Smooth muscle cell (in vitro differentiated cells): ENCODE data around the gene SSH2. TPM values are rescaled to one million over a fixed set of nuclear protein-coding genes. Genes with fewer than 3 reads are reported as not detected.

Source experiments
- DNase-seq: peaks from one replicate; lab custom pipeline; 2025; ENCODE audit not compliant: unreplicated experiment; lab: John Stamatoyannopoulos, UW
- H2AFZ ChIP-seq: fragments of 200-600 bp; sonication (generic); 2 replicates; pipeline ENCODE4 v1.6.0; 2016; ENCODE audit warnings: antibody characterized with exemption, low read depth, mild to moderate bottlenecking
- H3F3A ChIP-seq: fragments of 200-600 bp; sonication (generic); 2 replicates; pipeline ENCODE4 v1.6.0; 2017; ENCODE audit warnings: antibody characterized with exemption, low read depth
- H3K27ac ChIP-seq: fragments of 200-600 bp; sonication (generic); 2 replicates; pipeline ENCODE4 v1.5.1; 2016; ENCODE audit warnings: low read depth, mild to moderate bottlenecking
- H3K27me3 ChIP-seq: fragments of 200-600 bp; sonication (generic); 2 replicates; pipeline ENCODE4 v1.6.1; 2016; ENCODE audit warnings: low read depth, mild to moderate bottlenecking
- H3K36me3 ChIP-seq: fragments of 200-600 bp; sonication (generic); 2 replicates; pipeline ENCODE4 v1.5.1; 2016; ENCODE audit warnings: low read depth
- H3K4me1 ChIP-seq: fragments of 200-600 bp; sonication (generic); 2 replicates; pipeline ENCODE4 v1.5.1; 2016; ENCODE audit warnings: low read depth
- H3K4me2 ChIP-seq: fragments of 200-600 bp; sonication (generic); 2 replicates; pipeline ENCODE4 v1.6.0; 2016; ENCODE audit warnings: mild to moderate bottlenecking
- H3K4me3 ChIP-seq: fragments of 200-600 bp; sonication (generic); 2 replicates; pipeline ENCODE4 v1.5.1; 2016; ENCODE audit warnings: mild to moderate bottlenecking
- H3K79me2 ChIP-seq: fragments of 200-600 bp; sonication (generic); 2 replicates; pipeline ENCODE4 v1.6.0; 2016; ENCODE audit warnings: low read depth, mild to moderate bottlenecking
- H3K9ac ChIP-seq: fragments of 200-600 bp; sonication (generic); 2 replicates; pipeline ENCODE4 v1.6.0; 2016; ENCODE audit warnings: low read depth
- H3K9me3 ChIP-seq: fragments of 200-600 bp; sonication (generic); replicated peaks from 2 replicates; pipeline ENCODE4 v1.5.1; 2016; ENCODE audit warnings: low read depth
- H4K20me1 ChIP-seq: fragments of 200-600 bp; sonication (generic); 2 replicates; pipeline ENCODE4 v1.6.0; 2016; ENCODE audit warnings: low read depth
- CTCF ChIP-seq: fragments of 200-600 bp; sonication (generic); IDR thresholded peaks from 2 replicates; pipeline ENCODE4 v1.5.1; 2017; ENCODE audit warnings: borderline replicate concordance, mild to moderate bottlenecking, antibody characterized with exemption; ENCODE audit not compliant: insufficient read depth, poor library complexity, severe bottlenecking
- WGBS: methylation state at CpG from one replicate; pipeline ENCODE4 v1.1.7; 2016; ENCODE audit warnings: low lambda C conversion rate; 5-methylcytosine and 5-hydroxymethylcytosine counted together
- polyA plus RNA-seq: library from polyadenylated mRNA; unstranded; fragments of >200 nt; fragmentation: Nextera tagmentation; extraction: Ambion mirVana; gene quantifications from 2 replicates; pipeline ENCODE4 v1.2.1, GENCODE V29; 2016
- total RNA-seq: library from RNA; depleted of rRNA; stranded (reverse); fragments of >200 nt; gene quantifications from 2 replicates; pipeline ENCODE4 v1.2.3, GENCODE V29; 2014

SSH2 gene
- total and polyA plus RNA-seq, 2 experiments from 2014 or later: 9.7 to 10.4 TPM

GRCh38 chr17:29694918-29695563 is 235.0 kb downstream of the SSH2 start:
- 84% methylated on average over 5 of the region's 5 CpGs for WGBS

GRCh38 chr17:29693751-29694150 is 236.3 kb downstream of the SSH2 start:
- no peak overlapping the region for H3K27ac ChIP-seq
- H3K9ac ChIP-seq: no peak overlapping the region
- H3K27me3 ChIP-seq: no peaks in the 10 kb centered on the region
- no peak overlapping the region for H3K4me2 ChIP-seq
- no peak overlapping the region for H2AFZ ChIP-seq
- no peaks in the 10 kb centered on the region for H3K79me2 ChIP-seq
- no peaks in the 10 kb centered on the region for H4K20me1 ChIP-seq
- no peak for TF ChIP-seq CTCF
- H3F3A ChIP-seq: no peaks in the 10 kb centered on the region
- H3K36me3 ChIP-seq: no peaks in the 10 kb centered on the region
- no peaks in the 10 kb centered on the region for H3K9me3 ChIP-seq
- H3K4me1 ChIP-seq: no peaks in the 10 kb centered on the region
- 85% methylated on average over 3 of the region's 3 CpGs for WGBS
- H3K4me3 ChIP-seq: no peak overlapping the region
- no peak for DNase-seq

More at GRCh38 chr17:29694918-29695563, 235.0 kb downstream of the SSH2 start:
- Histone ChIP-seq H3K4me2 (no peak overlapping the region), H4K20me1 (no peaks in the 10 kb centered on the region), H3K4me1 (no peaks in the 10 kb centered on the region), H3K9ac (no peak overlapping the region), H3K79me2 (no peaks in the 10 kb centered on the region), H3K27ac (no peak overlapping the region), H3K9me3 (no peaks in the 10 kb centered on the region), H2AFZ (no peak overlapping the region), H3F3A (no peaks in the 10 kb centered on the region), H3K27me3 (no peaks in the 10 kb centered on the region), H3K4me3 (no peak overlapping the region), H3K36me3 (no peaks in the 10 kb centered on the region)
- TF ChIP-seq CTCF: no peak
- no peak for DNase-seq

- no peak for TF ChIP-seq CTCF
- no peak for DNase-seq
- no peaks in the 10 kb centered on the region for H3K36me3 ChIP-seq
- H3F3A ChIP-seq: peaks cover 7% of the 10 kb centered on the region
- H3K27me3 ChIP-seq: no peaks in the 10 kb centered on the region
- H3K4me1 ChIP-seq: peaks cover 15% of the 10 kb centered on the region
- no peaks in the 10 kb centered on the region for H3K9me3 ChIP-seq
- no peak overlapping the region for H3K9ac ChIP-seq
- no peaks in the 10 kb centered on the region for H4K20me1 ChIP-seq
- no peaks in the 10 kb centered on the region for H3K79me2 ChIP-seq
- H3K4me2 ChIP-seq: no peak overlapping the region
- WGBS: 98% methylated on average over 2 of the region's 2 CpGs
- no peak overlapping the region for H3K4me3 ChIP-seq
- H3K27ac ChIP-seq: no peak overlapping the region
- no peak overlapping the region for H2AFZ ChIP-seq
Measured at GRCh38 chr17:29687596-29687995, 242.4 kb downstream of the SSH2 start.

GRCh38 chr17:29686993-29687590 is 242.9 kb downstream of the SSH2 start:
- peaks cover 9% of the 10 kb centered on the region for H3F3A ChIP-seq
- DNase-seq: no peak
- no peaks in the 10 kb centered on the region for H3K27me3 ChIP-seq
- no peak overlapping the region for H3K4me3 ChIP-seq
- H3K4me1 ChIP-seq: peaks cover 18% of the 10 kb centered on the region
- H2AFZ ChIP-seq: no peak overlapping the region
- H3K79me2 ChIP-seq: no peaks in the 10 kb centered on the region
- no peaks in the 10 kb centered on the region for H3K36me3 ChIP-seq
- no peaks in the 10 kb centered on the region for H3K9me3 ChIP-seq
- no peak overlapping the region for H3K9ac ChIP-seq
- H3K27ac ChIP-seq: no peak overlapping the region
- no peak overlapping the region for H3K4me2 ChIP-seq
- 96% methylated on average over 4 of the region's 4 CpGs for WGBS
- no peak for TF ChIP-seq CTCF
- H4K20me1 ChIP-seq: no peaks in the 10 kb centered on the region
